A673 (cell line): ENCODE results near the gene LRCH1. TPM values are rescaled to one million over a fixed set of nuclear protein-coding genes. Genes with fewer than 3 reads are reported as not detected.

Source experiments
- BruUV-seq: library from RNA; stranded (reverse); fragments of 400-500 nt; replicated peaks from 2 replicates; lab custom pipeline; 2021; lab: Mats Ljungman, UMichigan
- CTCF ChIA-PET: fragments of 300-600 bp; sonication (Branson Sonifier 250); formaldehyde crosslinking; loops from one replicate; lab custom pipeline; 2022; ENCODE audit warnings: antibody characterized with exemption; lab: Charles Lee
- POLR2A ChIA-PET: fragments of 300-600 bp; sonication (Branson Sonifier 250); formaldehyde crosslinking; loops from one replicate; lab custom pipeline; 2022; ENCODE audit warnings: antibody characterized with exemption; ENCODE audit not compliant: low non-redundant PET; lab: Charles Lee
- DNase-seq: peaks from one replicate; pipeline ENCODE4 v3.0.0-alpha.2; 2015; ENCODE audit warnings: low spot score
- H3K27ac ChIP-seq: fragments of 200-600 bp; sonication (generic); 2 replicates; pipeline ENCODE4 v1.5.1; 2016; ENCODE audit warnings: mixed run types, low read depth, mild to moderate bottlenecking, mixed read lengths, antibody characterized with exemption, low read length; ENCODE audit not compliant: poor library complexity, severe bottlenecking
- H3K27me3 ChIP-seq: fragments of 200-600 bp; sonication (generic); replicated peaks from 2 replicates; pipeline ENCODE4 v1.6.1; 2017; ENCODE audit warnings: mixed run types, low read depth, mild to moderate bottlenecking, mixed read lengths, antibody characterized with exemption, low read length; ENCODE audit not compliant: insufficient read depth, poor library complexity
- H3K36me3 ChIP-seq: fragments of 200-600 bp; sonication (generic); 2 replicates; pipeline ENCODE4 v1.6.1; 2016; ENCODE audit warnings: mixed run types, mild to moderate bottlenecking, mixed read lengths, antibody characterized with exemption, low read length; ENCODE audit not compliant: insufficient read depth, poor library complexity, severe bottlenecking
- H3K4me1 ChIP-seq: fragments of 200-600 bp; sonication (generic); 2 replicates; pipeline ENCODE4 v1.6.1; 2017; ENCODE audit warnings: mixed run types, mild to moderate bottlenecking, mixed read lengths, antibody characterized with exemption, low read length; ENCODE audit not compliant: insufficient read depth, poor library complexity, severe bottlenecking
- H3K4me3 ChIP-seq: fragments of 200-600 bp; sonication (generic); 2 replicates; pipeline ENCODE4 v1.5.1; 2016; ENCODE audit warnings: low read depth, mixed run types, mild to moderate bottlenecking, mixed read lengths, low read length; ENCODE audit not compliant: poor library complexity, severe bottlenecking
- H3K9me3 ChIP-seq: fragments of 200-600 bp; sonication (generic); 2 replicates; pipeline ENCODE4 v1.6.1; 2016; ENCODE audit warnings: mixed run types, low read depth, mild to moderate bottlenecking, mixed read lengths, antibody characterized with exemption, low read length; ENCODE audit not compliant: poor library complexity, severe bottlenecking
- EZH2 ChIP-seq: fragments of 200-600 bp; sonication (generic); IDR thresholded peaks from 2 replicates; pipeline ENCODE4 v1.6.1; 2017; ENCODE audit warnings: borderline replicate concordance, low read depth, mild to moderate bottlenecking, mixed read lengths, antibody characterized with exemption, low read length; ENCODE audit not compliant: poor library complexity, severe bottlenecking
- intact Hi-C: fragments of 100-400 bp; cut with micrococcal nuclease; formaldehyde crosslinking; loops from one replicate; pipeline ENCODE4 v1.10.0; 2022; ENCODE audit not compliant: unreplicated experiment
- total RNA-seq: library from RNA; stranded (reverse); gene quantifications from 2 replicates; pipeline ENCODE4 v1.2.3, GENCODE V29; 2021
- TF ChIP-seq, protein P1 (sequence below): fragments of 300-800, 200-600 bp; sonication (generic); conservative IDR thresholded peaks from 2 replicates; pipeline ENCODE4 v1.5.1; 2017; ENCODE audit warnings: low read depth, mild to moderate bottlenecking, antibody characterized with exemption, low read length, moderate library complexity, mixed read lengths

Gene LRCH1
- total RNA-seq, 1 experiment from 2014 or later, result 25.3 TPM

- ChIA-PET CTCF (interaction anchor here (1.0 to 1.8 kb wide), 2 partner anchors 128 to 169 kb away, joined by 5 to 27 read pairs; no protein-coding TSS in a partner anchor), POLR2A (no interaction called here)
- H3K27me3 ChIP-seq, result no peaks in the 10 kb centered on the region
- H3K4me1 ChIP-seq, result peaks cover 24% of the 10 kb centered on the region
- peak overlapping the region; percentile 94 for H3K27ac ChIP-seq
- peak overlapping the region; percentile 94 for H3K4me3 ChIP-seq
- TF ChIP-seq, protein P1, sequence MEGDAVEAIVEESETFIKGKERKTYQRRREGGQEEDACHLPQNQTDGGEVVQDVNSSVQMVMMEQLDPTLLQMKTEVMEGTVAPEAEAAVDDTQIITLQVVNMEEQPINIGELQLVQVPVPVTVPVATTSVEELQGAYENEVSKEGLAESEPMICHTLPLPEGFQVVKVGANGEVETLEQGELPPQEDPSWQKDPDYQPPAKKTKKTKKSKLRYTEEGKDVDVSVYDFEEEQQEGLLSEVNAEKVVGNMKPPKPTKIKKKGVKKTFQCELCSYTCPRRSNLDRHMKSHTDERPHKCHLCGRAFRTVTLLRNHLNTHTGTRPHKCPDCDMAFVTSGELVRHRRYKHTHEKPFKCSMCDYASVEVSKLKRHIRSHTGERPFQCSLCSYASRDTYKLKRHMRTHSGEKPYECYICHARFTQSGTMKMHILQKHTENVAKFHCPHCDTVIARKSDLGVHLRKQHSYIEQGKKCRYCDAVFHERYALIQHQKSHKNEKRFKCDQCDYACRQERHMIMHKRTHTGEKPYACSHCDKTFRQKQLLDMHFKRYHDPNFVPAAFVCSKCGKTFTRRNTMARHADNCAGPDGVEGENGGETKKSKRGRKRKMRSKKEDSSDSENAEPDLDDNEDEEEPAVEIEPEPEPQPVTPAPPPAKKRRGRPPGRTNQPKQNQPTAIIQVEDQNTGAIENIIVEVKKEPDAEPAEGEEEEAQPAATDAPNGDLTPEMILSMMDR, result no peak
- H3K36me3 ChIP-seq, result no peaks in the 10 kb centered on the region
- intact Hi-C loops, result loop anchor here (5.0 kb wide), 1 partner anchor 70 kb away; no protein-coding TSS in a partner anchor
- H3K9me3 ChIP-seq, result no peaks in the 10 kb centered on the region
- peak; percentile 37 for DNase-seq
- BruUV-seq, result TSS peak; percentile 84
Measured at GRCh38 chr13:46552303-46552682, 677 bp upstream of the LRCH1 start.

DNA sequence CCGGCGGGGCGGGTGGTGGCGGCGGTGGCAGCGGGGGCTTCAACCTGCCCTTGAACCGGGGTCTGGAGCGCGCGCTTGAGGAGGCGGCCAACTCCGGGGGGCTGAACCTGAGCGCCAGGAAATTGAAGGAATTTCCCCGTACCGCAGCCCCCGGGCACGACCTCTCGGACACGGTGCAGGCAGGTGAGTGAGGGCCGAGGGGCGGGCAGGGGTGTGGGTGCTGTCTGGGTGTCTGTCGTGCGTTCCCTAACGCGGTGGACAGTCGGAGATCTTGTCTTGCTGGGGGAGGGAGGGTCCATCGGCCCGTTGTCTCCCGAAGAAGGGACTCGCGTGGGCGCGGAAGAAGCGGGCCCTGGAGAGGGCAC, 533 bp downstream of the LRCH1 start:
- TF ChIP-seq, protein P1, result no peak
- TF ChIP-seq EZH2, result no peak
- no TSS peak for BruUV-seq
- no peak for DNase-seq
- Histone ChIP-seq H3K27me3 (no peaks in the 10 kb centered on the region), H3K36me3 (no peaks in the 10 kb centered on the region), H3K9me3 (no peaks in the 10 kb centered on the region), H3K4me3 (peak overlapping the region; percentile 94), H3K4me1 (peaks cover 24% of the 10 kb centered on the region), H3K27ac (peak overlapping the region; percentile 94)
- POLR2A ChIA-PET, result interaction anchor here (0.5 to 0.7 kb wide), 2 partner anchors 137 to 224 kb away, joined by 4 to 6 read pairs; no protein-coding TSS in a partner anchor
- intact Hi-C loops, result loop anchor here (1.0 to 5.0 kb wide), 2 partner anchors 69 to 115 kb away; no protein-coding TSS in a partner anchor
- CTCF ChIA-PET, result no interaction called here

GRCh38 chr13:46553886-46554858, 1.2 kb downstream of the LRCH1 start:
- intact Hi-C loops, result loop anchor here (1.0 to 5.0 kb wide), 3 partner anchors 49 to 114 kb away; no protein-coding TSS in a partner anchor
- no peak for TF ChIP-seq EZH2
- TF ChIP-seq, protein P1, result no peak; the same call in 1 of the 2 replicates
- peak; percentile 92 for DNase-seq
- no peaks in the 10 kb centered on the region for H3K9me3 ChIP-seq
- H3K4me3 ChIP-seq, result peak overlapping the region; percentile 94
- H3K27ac ChIP-seq, result peak overlapping the region; percentile 94
- BruUV-seq, result TSS peak; percentile 69
- ChIA-PET POLR2A (no interaction called here), CTCF (no interaction called here)
- H3K4me1 ChIP-seq, result peaks cover 24% of the 10 kb centered on the region
- no peaks in the 10 kb centered on the region for H3K27me3 ChIP-seq
- H3K36me3 ChIP-seq, result no peaks in the 10 kb centered on the region
